Caki2 (cell line): ENCODE measurements around the gene MLPH. TPM values are rescaled to one million over a fixed set of nuclear protein-coding genes. Genes with fewer than 3 reads are reported as not detected.

Experiments used
- DNase-seq: peaks from one replicate; pipeline ENCODE4 v3.0.0-alpha.2; 2015; ENCODE audit warnings: low read depth
- in situ Hi-C: cut with HindIII; loops from 2 replicates; pipeline ENCODE4 v1.10.0; 2016; ENCODE audit warnings: low sequenced_read_pairs, low pct_unique_long_range_greater_than_20kb, mixed read lengths
- total RNA-seq: library from RNA; depleted of rRNA; stranded (reverse); fragments of >200 nt; shearing (Covaris generic); gene quantifications from 2 replicates; pipeline ENCODE4 v1.2.3, GENCODE V29; 2014; ENCODE audit warnings: low replicate concordance

The MLPH gene
- total RNA-seq, 1 experiment from 2014 or later = 33.8 TPM

DNA sequence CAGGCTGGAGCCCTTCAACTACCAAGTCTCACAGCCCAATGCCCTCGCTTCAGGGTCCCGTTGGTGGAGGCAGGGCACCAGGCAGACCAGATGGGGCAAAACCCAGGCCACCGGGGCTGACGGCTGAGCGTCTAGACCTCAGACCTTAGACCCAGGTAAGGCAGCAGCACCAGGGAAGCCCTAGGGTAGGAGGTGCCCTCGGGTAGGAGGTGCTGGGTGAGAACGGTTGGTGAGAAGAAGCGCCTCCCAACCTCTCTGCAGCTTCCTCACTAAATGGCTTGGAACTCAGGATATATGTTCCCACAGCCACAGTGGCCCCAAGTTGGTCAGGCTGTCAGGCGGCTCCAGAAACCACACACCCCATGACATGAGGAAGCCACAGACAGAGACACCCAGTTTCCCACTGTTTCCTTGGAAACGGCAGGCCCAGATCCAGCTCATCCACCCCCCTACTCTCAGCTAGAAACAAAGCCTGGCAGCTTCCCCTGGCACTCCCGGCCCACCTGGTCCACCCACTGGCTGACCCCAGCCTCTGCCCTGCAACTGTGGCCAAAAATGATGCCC, 13.1 kb upstream of the MLPH start:
- no peak for DNase-seq
- in situ Hi-C loops = no loop called here

DNA sequence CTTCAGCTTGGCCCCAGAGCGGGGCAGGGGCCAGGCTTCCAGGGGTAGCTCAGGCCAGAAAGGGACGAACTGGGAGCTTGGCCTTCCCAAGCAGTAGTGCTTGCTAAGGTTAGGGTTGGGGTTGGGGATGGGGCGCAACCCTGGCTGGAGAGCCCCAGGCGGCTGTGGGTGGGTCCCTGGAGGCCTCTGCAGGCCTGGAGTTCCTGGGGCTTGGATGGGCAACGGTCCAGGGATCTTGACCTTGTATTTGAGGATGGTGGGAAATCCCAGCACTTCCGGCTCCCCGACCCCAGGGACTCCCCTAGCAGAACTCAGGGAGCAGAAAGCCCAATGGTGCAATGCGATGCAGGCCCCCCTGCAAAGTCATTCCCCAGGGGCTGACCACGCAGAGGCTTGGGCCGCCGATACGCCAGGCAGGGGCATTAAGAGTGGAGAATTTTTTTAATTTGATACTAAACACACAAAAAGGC, 12.6 kb upstream of the MLPH start:
- in situ Hi-C loops = no loop called here
- DNase-seq = no peak

DNA sequence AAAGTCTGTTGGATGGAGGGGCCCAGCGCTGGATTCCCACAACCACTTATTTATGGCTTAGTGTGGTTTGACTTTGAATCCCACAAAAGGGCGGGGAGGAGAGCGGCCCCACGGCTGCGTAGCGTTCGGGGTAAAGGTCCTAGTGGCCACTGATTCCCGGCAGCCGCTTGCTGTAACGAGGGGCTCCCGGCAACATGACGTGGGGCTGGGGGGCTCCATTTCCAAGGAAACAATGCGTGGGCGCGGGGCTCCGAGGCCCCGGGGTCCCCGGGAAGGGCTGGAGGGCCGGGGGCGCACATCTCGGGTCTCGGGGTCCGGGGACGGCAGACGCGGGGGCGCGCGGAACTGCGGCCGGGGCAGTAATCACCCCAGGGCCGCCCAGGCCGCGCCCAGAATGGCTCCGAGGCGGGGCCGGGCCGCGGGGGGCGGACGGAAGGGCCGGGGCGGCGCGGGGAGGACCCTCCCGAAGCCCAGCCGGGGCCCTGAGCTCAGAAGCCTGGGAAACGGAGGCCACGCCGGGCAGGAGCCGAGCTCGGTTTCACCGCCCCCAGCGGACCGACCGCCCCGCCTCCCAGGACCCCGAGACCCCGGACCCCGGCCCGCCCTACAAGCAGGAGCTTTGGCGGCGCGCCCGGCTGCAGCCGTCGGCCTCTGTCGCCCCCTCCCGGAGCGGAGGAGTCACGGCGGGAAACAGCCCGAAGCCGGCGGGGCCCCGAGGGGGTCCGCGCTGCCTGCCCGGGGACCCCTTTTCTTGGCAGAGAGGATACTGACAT, 11.9 kb upstream of the MLPH start:
- in situ Hi-C loops = no loop called here
- DNase-seq = peak; percentile 52

DNA sequence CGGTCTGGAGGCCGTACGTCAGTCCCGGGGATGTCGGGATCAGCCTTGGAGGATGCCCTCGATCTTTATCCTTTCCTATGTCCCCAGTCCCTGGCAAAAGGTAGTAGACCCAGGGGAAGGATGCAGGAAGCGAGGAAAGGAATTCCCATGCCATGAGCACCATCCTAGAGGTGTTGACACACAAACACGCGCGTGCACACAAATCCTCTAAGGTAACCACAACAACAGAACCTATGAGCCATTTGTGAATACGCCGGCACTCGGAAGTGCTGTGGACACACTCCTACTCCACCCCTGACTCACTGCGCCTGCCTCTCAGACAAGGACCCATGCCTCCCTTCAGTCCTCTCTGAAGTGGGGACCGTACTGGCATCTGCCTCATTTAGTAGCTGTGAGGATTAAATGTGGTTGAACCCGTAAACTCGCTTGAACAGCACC, 11.3 kb upstream of the MLPH start:
- no peak for DNase-seq
- in situ Hi-C loops = no loop called here

DNA sequence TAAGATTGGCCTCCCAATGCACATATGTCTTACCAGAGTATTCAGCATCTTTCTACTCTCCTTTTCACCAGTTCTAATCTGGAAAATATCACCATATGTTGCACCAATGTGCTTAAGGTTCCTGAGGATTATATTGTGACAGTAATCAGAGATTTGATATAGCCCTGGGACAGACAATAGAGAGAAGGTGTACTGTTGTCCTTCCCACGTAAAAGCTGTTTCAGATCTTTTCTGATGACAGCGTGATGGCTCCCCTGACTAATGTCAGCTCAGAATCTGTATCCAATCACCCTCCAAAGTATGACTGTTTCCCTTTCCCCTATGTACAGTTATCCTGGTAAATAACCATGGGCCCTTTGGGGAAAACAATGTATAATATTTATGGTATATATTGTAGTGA, 9.0 kb upstream of the MLPH start:
- no peak for DNase-seq
- in situ Hi-C loops = no loop called here

DNA sequence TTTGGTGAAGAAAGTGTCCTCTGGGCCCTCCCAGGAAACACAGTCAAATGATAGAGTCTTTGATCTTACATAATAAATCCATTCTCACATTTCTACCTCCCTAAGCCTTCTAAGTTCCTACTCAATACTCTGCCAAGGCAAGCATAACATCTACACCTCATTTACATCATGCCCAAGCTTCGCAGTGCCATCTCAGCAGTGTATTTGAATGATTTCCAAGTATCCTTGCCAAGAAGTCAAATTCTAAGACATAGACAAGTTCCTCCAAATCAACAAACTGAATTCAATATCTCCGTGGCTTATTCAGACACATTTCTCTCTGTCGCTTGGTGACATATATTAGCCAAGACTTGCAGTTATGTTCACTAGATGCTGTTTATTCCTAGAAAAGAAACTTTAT, 8.1 kb upstream of the MLPH start:
- DNase-seq = no peak
- in situ Hi-C loops = no loop called here

DNA sequence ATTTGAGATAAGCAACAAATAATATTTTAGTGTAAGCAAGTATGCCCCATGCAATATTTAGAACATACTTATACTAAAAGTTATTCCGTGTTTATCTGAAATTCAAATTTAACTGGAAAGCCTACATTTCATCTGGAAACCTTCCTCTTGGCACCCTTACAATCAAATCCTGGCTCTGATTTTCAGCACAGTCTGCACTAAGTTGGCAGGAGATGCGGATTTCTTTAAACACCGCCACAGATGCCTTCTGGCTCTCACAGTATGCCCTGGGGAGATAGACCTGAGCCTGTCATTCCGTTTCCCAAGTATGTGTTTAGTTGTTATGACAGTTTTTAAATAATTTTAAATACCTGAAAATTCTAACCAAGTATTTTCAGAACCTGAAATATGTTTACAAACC, 7.3 kb upstream of the MLPH start:
- DNase-seq = no peak
- in situ Hi-C loops = no loop called here

DNA sequence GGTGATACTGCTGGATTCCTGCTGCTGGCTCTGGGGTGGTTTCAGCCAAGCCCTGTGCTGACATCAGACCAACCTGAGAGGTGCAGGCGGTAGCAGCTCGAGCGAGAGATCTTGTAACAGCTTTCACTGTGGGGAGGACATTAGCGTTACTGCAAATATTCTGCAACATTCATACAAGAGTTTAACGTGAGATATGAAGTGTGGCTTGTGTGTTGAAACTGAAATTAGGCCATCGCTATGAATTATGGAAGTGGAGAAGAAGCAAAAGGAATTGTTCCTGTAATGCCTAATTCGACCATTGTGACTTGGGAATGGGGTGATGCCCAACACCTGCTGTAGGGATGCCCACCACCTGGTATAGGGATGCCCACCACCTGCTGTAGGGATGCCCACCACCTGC, 6.5 kb upstream of the MLPH start:
- in situ Hi-C loops = no loop called here
- DNase-seq = no peak

DNA sequence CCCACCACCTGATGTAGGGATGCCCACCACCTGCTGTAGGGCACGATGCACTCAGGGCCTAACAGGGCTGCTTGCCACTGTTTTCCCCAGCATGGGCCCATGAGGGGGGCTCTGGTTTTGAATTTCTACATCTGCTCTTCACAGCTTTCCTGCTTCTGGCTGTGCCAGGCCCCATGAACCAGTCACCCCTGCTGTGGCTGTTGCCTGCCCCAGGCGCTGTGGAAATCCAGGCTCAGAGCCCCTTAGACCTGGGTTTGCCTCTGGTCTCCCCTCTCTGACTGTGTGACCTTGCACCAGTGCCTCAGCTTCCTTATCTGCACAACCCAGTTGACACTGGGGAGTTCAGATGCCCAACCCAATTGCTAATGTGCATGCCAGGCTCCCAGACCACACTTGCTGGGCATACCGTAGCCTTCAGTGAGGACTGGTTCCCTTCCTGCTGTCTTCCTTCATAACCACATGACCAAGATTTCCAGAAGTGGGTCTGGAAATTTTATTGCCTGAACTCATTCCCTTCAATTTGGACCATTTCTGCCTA, 6.0 kb upstream of the MLPH start:
- in situ Hi-C loops = no loop called here
- DNase-seq = no peak

DNA sequence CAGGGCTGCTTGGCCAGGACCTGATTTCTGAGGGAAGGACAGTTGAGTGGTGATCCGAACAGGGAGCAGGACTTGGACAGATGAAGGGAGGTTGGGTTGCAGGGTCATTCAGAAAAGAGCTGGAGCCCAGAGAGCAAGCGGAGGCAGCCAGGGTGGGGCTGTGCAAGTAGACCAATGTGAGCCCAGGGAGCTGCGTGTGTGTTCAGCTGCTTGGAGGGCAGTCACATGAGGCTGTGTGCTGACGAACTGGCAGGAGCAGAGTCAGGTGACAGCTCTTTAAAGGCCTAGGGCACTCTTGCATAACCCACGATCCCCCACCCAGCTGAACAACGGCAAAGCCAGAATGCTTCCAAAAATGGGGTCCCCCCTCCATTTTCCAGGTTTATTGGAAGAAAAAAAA, 4.6 kb upstream of the MLPH start:
- peak; percentile 54 for DNase-seq
- in situ Hi-C loops = no loop called here

DNA sequence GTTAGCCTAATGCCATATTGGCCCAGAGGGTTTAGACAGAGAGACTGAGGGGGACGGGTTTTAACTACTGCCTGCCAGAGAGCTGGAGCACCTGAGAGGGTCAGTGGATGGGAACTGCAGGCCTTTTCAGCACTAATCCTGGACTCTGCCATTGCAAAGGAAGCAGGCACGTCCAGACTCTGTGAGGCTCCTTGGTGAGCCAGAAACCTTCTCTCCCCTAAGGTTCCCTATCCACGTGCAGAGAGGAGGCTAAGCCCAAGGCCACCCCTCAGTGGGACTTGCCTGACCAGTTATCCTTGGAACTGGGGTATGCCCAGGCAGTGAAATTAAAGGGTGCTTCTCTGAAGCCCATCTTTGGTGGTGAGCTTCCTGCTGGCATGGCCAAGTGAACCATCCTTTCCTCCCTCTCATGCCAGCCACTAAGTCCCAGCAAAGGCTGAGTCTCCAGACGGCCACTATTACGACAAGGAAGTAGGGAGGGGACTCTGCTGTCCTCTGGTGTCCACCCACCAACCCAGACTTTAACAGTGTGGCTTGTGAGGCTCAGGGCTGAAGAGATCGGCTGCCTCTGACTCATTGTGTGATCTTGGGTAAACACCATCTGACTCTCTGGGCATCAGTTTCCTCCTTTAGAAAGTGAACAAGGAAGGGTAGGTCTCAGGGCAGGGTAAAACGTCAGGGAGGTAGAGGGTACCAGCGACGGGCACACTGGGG, 3.9 kb upstream of the MLPH start:
- peak; percentile 87 for DNase-seq
- in situ Hi-C loops = no loop called here

DNA sequence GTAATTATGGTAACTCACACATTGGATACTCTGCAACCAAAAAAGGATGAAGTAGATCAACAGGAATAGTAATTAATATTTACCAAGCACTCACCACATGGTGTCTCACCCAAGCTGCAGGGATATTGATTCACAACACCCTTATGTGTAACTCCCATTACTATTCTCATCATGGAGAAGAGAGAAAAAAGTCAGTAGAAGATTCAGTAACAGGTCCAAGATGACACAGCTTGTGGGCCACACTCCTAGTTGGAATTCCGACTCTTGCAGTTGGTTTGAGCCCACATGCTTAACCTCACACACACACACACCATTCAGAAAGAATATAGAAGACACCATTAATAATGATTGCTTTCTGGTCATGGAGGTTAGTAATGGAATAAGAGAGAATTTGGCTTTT, 1.7 kb upstream of the MLPH start:
- DNase-seq = no peak
- in situ Hi-C loops = no loop called here

DNA sequence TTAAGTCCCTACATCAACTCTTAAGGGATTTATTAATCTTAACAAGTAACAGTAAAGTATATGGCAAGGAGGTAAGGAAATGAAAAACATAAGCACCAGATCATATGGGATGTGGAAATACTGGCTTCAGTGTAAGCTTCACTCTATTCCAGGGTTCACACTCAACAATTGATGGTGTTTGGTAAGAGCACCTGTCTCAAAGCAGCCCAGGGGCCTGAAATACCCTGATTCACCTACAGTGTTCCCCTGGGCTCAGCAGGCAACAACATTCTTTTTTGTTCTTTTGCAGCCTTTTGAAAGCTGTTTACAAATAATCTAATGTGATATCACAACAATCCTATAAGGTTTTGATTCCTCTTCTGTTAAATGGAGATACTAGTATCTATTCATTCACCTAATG, 1.2 kb upstream of the MLPH start:
- in situ Hi-C loops = no loop called here
- no peak for DNase-seq

DNA sequence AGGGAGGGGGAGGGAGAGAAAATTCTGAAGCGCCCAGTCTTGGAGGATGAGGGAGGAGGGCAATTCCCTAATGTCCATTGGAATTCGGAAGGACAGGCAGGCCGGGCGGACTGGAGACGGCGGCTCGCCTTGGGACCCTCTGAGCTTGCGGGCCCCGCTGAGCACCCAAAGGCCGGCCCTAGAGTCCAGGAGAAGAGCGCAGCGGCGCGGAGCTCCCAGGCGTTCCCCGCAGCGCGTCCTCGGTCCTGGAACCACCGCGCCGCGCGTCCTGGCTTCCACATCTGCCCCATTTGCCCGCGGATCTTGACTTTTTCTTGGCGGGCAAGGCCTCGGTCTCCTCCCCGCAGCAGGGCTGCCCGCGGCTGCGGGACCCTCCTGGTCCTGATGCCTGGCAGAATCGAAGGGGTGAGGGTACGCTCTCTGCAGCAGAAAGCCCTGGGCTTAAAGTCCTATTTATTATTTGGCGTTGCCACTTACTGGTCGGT, 675 bp upstream of the MLPH start:
- in situ Hi-C loops = no loop called here
- no peak for DNase-seq

DNA sequence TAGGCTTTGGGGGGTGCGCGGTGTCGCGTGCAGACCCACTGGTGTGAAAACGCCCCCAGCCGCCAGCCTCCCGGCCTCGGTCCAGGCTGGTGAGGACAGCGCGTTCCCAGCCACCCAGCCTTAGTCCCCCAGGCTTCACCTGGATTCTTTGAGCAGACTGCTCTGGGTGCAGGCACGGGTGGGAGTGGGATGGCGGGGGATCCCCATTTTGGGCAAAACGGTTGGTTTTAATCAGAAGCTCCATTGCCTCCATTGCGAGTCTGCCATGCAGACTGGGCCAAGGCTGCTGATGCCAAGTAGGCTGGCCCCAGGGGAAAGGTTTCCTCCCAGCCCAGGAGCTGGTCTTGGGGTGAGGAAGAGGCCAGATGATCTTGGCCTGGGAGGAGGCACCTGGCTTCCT, 445 bp downstream of the MLPH start:
- in situ Hi-C loops = no loop called here
- no peak for DNase-seq

DNA sequence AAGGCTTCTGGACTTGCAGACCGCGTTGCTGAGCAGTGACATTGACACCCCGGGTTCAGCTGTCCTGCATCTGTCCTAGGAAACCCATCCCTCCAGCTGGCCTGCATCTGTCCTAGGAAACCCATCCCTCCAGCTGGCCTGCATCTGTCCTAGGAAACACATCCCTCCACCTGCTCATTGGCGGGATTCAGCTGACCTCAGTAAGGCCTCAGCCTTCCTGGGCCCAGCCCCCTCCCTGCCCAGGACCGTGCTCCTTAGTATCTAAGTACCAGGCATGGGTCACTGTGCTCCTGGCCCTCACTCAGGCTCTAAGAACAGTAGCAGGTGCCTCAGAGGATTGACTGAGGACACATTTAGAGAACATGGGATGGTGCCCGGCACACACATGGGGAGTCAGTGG, 1.2 kb downstream of the MLPH start:
- in situ Hi-C loops = no loop called here
- DNase-seq = no peak

DNA sequence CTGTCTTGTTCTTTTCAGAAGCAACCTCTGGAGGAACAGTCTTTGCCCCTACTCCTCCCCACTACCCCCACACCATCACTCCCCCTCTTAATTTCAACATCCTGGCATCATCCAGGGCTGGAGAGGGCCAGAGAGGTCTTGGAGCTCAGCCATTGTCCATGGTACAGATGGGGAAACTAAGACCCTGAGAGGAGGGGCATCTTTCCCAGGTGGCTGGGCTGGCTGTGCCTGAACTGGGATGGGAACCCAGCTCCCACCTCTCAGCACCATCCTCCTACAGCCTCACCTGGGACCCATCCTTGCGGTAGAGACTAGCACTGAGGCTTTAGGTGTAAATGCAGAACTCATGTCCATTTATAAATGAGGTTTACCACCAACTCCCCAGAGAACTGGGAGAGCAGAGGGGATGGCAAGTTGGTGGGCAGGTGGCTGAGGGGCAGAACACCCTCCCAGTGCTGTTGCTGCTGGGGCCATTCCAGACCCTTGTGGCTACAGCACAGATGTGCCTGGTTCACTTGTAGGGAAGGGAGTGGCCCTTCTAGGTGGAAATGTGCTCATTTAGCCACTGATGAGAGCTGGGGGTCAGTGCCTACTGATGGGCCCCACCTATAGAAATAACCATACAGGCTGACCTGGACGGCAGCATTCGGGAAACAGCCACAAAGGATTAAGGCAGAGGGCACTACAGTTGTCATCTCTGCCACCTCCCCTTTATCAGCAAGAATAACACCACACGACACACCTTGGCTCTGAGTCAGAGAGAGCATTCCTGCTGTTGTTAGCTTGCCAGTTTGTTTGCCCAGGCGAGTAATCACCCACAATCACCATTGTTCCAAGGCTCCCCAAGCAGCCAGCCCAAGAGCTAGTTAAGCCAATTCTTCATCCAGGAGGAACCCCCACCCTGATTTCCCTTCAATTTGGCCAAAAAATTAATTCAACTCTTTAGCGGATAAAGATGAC, 2.1 kb downstream of the MLPH start:
- in situ Hi-C loops = no loop called here
- peak; percentile 78 for DNase-seq
